Thymus (tissue), 14 donors: Measurements from ENCODE around the gene ZNF487. TPM values are rescaled to one million over a fixed set of nuclear protein-coding genes. Genes with fewer than 3 reads are reported as not detected.
"Not testable (repeated sequence)": the region's sequence is repeated elsewhere in the genome, so short reads cannot be mapped to it uniquely, and the experiment has no call there.

Experiments
- DNase-seq, 9 donors: peaks; one replicate each; pipeline ENCODE4 v3.0.0-alpha.2; 2013; ENCODE audit warnings: low spot score in 9 of 9, low read depth in 6 of 9, missing footprints in 1 of 9
- H3K27ac ChIP-seq, 2 donors: one replicate each; pipeline ENCODE4 v1.5.1; 2013; ENCODE audit warnings: control low read depth in 1 of 2, low read depth in 1 of 2, low read length in 1 of 2, mild to moderate bottlenecking in 1 of 2, moderate library complexity in 1 of 2
- H3K27me3 ChIP-seq, 2 donors: one replicate each; pipeline ENCODE4 v1.5.1; 2013; ENCODE audit warnings: low read length in 1 of 2; ENCODE audit not compliant: control insufficient read depth in 2 of 2, insufficient read depth in 1 of 2
- H3K36me3 ChIP-seq, 2 donors: one replicate each; pipeline ENCODE4 v1.5.1; 2013; ENCODE audit warnings: low read length in 1 of 2, mild to moderate bottlenecking in 1 of 2, moderate library complexity in 1 of 2; ENCODE audit not compliant: control insufficient read depth in 2 of 2, insufficient read depth in 2 of 2
- H3K4me1 ChIP-seq, 2 donors: one replicate each; pipeline ENCODE4 v1.5.1; 2013; ENCODE audit warnings: low read length in 2 of 2; ENCODE audit not compliant: control insufficient read depth in 2 of 2, insufficient read depth in 2 of 2
- H3K4me3 ChIP-seq, 2 donors: one replicate each; pipeline ENCODE4 v1.5.1; 2013; ENCODE audit warnings: low read length in 2 of 2, control low read depth in 1 of 2, mild to moderate bottlenecking in 1 of 2
- H3K9me3 ChIP-seq, 2 donors: one replicate each; pipeline ENCODE4 v1.5.1; 2013; ENCODE audit warnings: low read length in 1 of 2, mild to moderate bottlenecking in 1 of 2; ENCODE audit not compliant: control insufficient read depth in 2 of 2, insufficient read depth in 1 of 2
- WGBS: extraction: QIAGEN DNeasy Blood & Tissue Kit; methylation state at CpG from one replicate; pipeline ENCODE4 v1.1.7; 2013; 5-methylcytosine and 5-hydroxymethylcytosine counted together
- long read RNA-seq, 10 donors: transcript quantifications; one replicate each; lab custom pipeline, GENCODE V29; 2026
- polyA plus RNA-seq: library from polyadenylated mRNA; stranded (reverse); fragments of 200-250 nt; gene quantifications from one replicate; pipeline ENCODE4 v1.2.3, GENCODE V29; 2013
- total RNA-seq: library from RNA; stranded (reverse); fragments of 120-200 nt; gene quantifications from one replicate; pipeline ENCODE4 v1.2.4, GENCODE V29; 2013
- donor health status: healthy.

The ZNF487 gene
- 4.9 TPM for total RNA-seq
- polyA plus RNA-seq = 11.6 TPM
- long read RNA-seq, donor 1 = 0 reads
- long read RNA-seq, donor 2 = 0 reads
- long read RNA-seq, donor 3, partial matches to known transcripts = 0 of 6 reads
- long read RNA-seq, donor 3, other reads (novel, unspliced or antisense) = 0 of 6 reads
- long read RNA-seq, donor 4 = 0 reads
- long read RNA-seq, donor 5, partial matches to known transcripts = 0 of 6 reads
- long read RNA-seq, donor 5, other reads (novel, unspliced or antisense) = 0 of 6 reads
- long read RNA-seq, donor 6, partial matches to known transcripts = 0 of 3 reads
- long read RNA-seq, donor 6, other reads (novel, unspliced or antisense) = 0 of 3 reads
- long read RNA-seq, donor 7, partial matches to known transcripts = 0 of 3 reads
- long read RNA-seq, donor 7, other reads (novel, unspliced or antisense) = 0 of 3 reads
- long read RNA-seq, donor 8 = 0 reads
- long read RNA-seq, donor 9, partial matches to known transcripts = 0 of 3 reads
- long read RNA-seq, donor 9, other reads (novel, unspliced or antisense) = 0 of 3 reads
- long read RNA-seq, donor 10, partial matches to known transcripts = 0 of 4 reads
- long read RNA-seq, donor 10, other reads (novel, unspliced or antisense) = 0 of 4 reads

DNA sequence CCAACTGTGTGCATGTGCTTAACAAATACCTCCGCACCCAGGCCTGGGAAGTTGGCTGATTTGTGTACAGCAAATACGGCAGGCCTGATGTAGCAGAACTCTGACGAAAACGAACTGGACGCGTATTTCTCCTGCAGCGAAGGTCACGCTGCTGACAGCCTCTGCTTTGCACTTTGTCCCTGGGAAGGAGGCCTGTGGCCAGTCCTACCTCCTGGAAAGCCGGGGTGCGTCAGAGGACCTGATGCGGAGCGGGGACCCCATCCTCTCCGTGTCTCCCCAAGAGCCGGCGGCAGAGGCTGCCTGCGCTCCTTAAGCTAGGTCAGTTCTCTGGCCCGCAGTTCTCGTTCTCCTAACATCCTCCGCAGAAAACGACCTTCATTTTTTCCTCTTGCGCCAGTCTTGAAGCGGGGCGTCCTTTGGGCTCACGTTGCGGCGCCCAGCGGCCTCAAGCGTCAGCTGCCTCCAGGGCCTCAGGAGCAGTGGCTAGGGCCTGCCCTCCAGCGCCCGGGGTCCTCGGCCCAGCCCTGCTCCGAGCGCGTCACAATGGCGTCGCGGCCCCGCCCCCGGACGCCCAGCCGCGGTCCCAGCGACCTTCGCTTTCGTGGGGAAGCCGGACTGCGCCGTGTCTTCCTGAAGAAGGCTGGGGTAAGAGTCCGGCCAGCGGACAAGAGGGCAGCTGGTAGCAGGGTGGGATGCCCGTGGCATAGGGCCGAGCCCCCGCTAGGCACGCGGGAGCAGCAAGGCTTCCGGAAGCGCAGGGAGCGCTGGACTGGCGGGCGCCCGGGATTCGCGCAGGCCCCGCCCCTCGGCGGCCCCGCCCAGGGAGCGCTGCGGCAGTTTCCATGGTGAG, at the start of gene ZNF487:
TSS of gene ZNF487 (plus strand) at position 821 of the 850 bp plus-strand sequence. CDS start 38,703 bp downstream, outside the sequence.
- peak in 7 of 9 donors; percentile 78 to 92 (median 82) for DNase-seq
- Histone ChIP-seq H3K27ac (peak within 1 kb of the TSS; percentile 88 to 96), H3K4me1 (peaks cover 3% of the 10 kb centered on the region in 2 donors), H3K9me3 (no peaks in the 10 kb centered on the region), H3K36me3 (no peaks in the 10 kb centered on the region), H3K4me3 (peak within 1 kb of the TSS; percentile 68 to 95), H3K27me3 (no peaks in the 10 kb centered on the region)
- WGBS = 1% methylated on average over 69 of the region's 69 CpGs

DNA sequence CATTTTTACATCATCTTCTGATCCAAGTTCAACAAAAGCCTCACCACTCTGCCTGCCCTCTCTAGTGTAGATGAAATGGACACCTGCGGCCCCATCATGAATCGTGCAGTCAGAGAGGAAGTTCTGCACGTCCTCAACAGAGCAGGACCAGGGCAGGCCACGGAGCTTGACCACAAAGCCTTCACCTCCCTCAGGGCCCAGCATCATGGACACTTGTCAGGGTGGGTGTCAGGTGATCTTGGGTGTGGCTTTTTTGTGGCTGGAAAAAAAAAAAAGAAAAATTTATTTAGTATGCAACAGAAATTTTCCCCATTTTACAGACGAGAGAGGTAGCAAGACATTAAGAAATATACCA, 49.3 kb upstream of the ZNF487 start:
- Histone ChIP-seq H3K27ac (no peak overlapping the region), H3K9me3 (no peaks in the 10 kb centered on the region), H3K4me1 (peaks cover 0 to 9% of the 10 kb centered on the region in 2 donors), H3K4me3 (no peak overlapping the region), H3K27me3 (no peaks in the 10 kb centered on the region), H3K36me3 (peaks cover 60 to 82% of the 10 kb centered on the region in 2 donors)
- no peak for DNase-seq
- WGBS = 89% methylated on average over 5 of the region's 5 CpGs

DNA sequence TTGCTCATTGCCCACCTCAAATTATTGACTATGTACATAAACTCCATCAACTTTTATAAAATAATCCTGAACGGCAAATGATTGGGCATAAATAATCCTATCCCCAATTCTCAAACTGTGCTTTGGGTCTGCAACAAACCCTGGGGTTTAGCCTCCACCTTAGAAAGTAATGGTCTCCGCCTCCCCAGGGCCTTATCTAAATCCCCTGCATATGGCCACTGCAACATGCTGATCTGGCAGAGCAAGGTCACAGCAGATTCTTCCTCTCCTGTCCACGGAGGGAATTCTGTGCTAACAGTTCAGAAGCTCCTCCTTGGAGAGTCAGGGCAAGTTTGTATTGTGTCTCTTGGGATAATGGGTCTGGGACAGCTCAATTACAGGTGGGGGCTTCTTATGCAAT, 47.0 kb upstream of the ZNF487 start:
- H3K27ac ChIP-seq = no peak overlapping the region
- no peak for DNase-seq
- WGBS = 96% methylated on average over 3 of the region's 3 CpGs
- H3K36me3 ChIP-seq = peaks cover 66 to 96% of the 10 kb centered on the region in 2 donors
- no peaks in the 10 kb centered on the region for H3K9me3 ChIP-seq
- H3K4me1 ChIP-seq = peaks cover 5 to 19% of the 10 kb centered on the region in 2 donors
- H3K4me3 ChIP-seq = no peak overlapping the region
- H3K27me3 ChIP-seq = no peaks in the 10 kb centered on the region

DNA sequence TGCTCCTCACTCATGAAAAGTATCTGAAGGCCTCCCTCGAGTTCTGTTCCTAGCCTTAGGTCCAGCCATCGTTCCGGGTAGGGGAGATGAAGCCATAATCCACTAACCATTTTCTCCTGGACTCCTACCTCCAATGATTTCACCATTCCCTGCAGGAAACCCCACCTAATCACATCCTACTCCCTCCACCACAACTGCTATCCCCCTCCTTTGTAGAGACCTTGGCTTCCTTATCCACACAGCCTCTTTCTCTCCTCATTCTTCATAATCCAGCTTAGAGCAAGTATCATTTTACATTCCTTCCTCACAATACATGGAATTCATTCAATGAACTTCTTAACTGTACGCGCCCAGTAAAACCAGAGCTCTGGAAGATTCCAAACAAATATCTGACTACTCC, 46.6 kb upstream of the ZNF487 start:
- Histone ChIP-seq H3K27me3 (no peaks in the 10 kb centered on the region), H3K9me3 (no peaks in the 10 kb centered on the region), H3K36me3 (peaks cover 64 to 95% of the 10 kb centered on the region in 2 donors), H3K27ac (no peak overlapping the region), H3K4me3 (no peak overlapping the region), H3K4me1 (peaks cover 8 to 23% of the 10 kb centered on the region in 2 donors)
- DNase-seq = no peak
- WGBS = 97% methylated on average over 5 of the region's 5 CpGs

DNA sequence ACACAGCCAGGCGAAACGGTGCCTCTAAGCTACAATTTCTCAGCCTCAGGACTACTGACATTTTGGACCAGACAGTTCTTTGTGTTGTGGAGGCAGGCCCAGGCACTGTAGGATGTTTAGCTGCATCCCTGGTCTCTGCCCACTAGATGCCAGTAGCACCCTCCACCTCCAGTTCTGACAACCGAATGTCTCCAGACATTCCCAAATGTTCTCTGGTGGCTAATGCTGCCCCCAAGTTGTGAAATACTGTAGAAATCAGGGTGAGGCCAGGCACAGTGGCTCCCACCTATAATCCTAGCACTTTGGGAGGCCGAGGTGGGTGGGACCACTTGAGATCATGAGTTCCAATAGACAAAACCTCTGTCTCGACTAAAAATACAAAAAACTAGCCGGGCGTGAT, 46.2 kb upstream of the ZNF487 start:
- peaks cover 9 to 23% of the 10 kb centered on the region in 2 donors for H3K4me1 ChIP-seq
- WGBS = 95% methylated on average over 7 of the region's 7 CpGs
- no peaks in the 10 kb centered on the region for H3K9me3 ChIP-seq
- H3K27ac ChIP-seq = no peak overlapping the region
- no peak overlapping the region for H3K4me3 ChIP-seq
- peaks cover 64 to 91% of the 10 kb centered on the region in 2 donors for H3K36me3 ChIP-seq
- DNase-seq = peak in 1 of 9 donors; percentile 33
- H3K27me3 ChIP-seq = no peaks in the 10 kb centered on the region

DNA sequence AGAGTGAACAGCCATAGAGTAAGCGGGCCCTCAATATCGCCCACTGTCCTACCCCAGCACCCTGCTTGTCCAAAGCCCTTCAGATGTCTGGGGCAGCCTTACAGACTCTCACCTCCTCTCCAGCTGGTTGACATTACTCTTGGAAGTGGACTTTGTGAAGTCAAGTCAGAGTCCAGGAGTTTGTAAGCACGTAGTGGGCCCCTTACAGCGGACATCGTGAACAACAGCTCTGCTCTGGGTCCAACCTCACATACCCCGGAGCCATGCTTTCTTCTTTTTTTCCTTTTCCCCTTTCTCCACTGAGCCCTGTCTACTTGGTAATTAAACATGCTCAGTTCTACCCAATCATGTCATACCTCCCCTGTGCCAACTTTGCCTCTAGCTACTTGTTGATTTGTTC, 45.4 kb upstream of the ZNF487 start:
- 96% methylated on average over 6 of the region's 6 CpGs for WGBS
- Histone ChIP-seq H3K27me3 (no peaks in the 10 kb centered on the region), H3K27ac (no peak overlapping the region), H3K4me3 (no peak overlapping the region), H3K36me3 (peaks cover 64 to 84% of the 10 kb centered on the region in 2 donors), H3K9me3 (no peaks in the 10 kb centered on the region), H3K4me1 (peaks cover 13 to 23% of the 10 kb centered on the region in 2 donors)
- no peak for DNase-seq

DNA sequence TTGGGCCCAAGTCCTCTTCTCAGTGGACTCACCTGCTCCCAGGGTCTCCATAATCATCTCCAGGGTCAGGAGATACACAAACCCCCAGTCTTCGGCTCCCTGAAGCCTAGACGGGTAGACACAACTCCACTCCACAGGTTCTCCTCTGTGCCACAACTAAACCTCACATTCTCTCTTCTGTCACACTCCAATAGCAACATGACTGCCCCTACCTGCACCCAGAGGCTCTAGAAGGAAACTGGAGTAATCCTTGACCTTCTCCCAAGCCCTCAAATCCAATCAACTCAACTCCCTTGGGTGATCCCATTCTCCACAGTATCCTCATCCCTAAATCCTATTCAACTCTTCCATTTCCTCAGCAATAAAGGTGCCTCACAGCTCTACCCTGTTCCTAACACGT, 44.2 kb upstream of the ZNF487 start:
- peaks cover 52 to 71% of the 10 kb centered on the region in 2 donors for H3K36me3 ChIP-seq
- H3K4me3 ChIP-seq = no peak overlapping the region
- 99% methylated on average over 3 of the region's 3 CpGs for WGBS
- DNase-seq = no peak
- no peak overlapping the region for H3K27ac ChIP-seq
- no peaks in the 10 kb centered on the region for H3K27me3 ChIP-seq
- H3K9me3 ChIP-seq = no peaks in the 10 kb centered on the region
- peaks cover 13 to 21% of the 10 kb centered on the region in 2 donors for H3K4me1 ChIP-seq

DNA sequence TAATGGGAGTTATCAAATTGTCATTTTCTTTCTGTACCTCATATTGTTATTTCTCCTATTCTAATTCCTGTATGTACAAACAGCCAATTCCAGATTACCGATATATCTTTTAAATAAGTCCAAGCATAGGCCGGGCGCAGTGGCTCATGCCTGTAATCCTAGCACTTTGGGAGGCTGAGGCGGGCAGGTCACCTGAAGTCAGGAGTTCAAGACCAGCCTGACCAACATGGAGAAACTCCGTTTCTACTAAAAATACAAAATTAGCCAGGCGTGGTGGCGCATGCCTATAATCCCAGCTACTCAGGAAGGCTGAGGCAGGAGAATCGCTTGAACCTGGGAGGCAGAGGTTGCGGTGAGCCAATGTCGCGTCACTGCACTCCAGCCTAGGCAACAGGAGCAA, 43.7 kb upstream of the ZNF487 start:
- not testable (repeated sequence) for DNase-seq, H3K4me3 ChIP-seq, H3K27ac ChIP-seq, H3K9me3 ChIP-seq, H3K27me3 ChIP-seq
- Histone ChIP-seq H3K36me3 (peaks cover 52 to 67% of the 10 kb centered on the region in 2 donors), H3K4me1 (peaks cover 16 to 25% of the 10 kb centered on the region in 2 donors)
- WGBS = 98% methylated on average over 11 of the region's 11 CpGs
